HG03064 (cell line): ENCODE results near the gene INTS13.
"Not testable (repeated sequence)": the region's sequence is repeated elsewhere in the genome, so short reads cannot be mapped to it uniquely, and the experiment has no call there.

Experiments
- ATAC-seq: cut with Tn5 transposase; IDR thresholded peaks from one replicate; pipeline ENCODE4 v1.9.1; 2021; ENCODE audit warnings: low read depth; ENCODE audit not compliant: unreplicated experiment

The INTS13 gene

DNA sequence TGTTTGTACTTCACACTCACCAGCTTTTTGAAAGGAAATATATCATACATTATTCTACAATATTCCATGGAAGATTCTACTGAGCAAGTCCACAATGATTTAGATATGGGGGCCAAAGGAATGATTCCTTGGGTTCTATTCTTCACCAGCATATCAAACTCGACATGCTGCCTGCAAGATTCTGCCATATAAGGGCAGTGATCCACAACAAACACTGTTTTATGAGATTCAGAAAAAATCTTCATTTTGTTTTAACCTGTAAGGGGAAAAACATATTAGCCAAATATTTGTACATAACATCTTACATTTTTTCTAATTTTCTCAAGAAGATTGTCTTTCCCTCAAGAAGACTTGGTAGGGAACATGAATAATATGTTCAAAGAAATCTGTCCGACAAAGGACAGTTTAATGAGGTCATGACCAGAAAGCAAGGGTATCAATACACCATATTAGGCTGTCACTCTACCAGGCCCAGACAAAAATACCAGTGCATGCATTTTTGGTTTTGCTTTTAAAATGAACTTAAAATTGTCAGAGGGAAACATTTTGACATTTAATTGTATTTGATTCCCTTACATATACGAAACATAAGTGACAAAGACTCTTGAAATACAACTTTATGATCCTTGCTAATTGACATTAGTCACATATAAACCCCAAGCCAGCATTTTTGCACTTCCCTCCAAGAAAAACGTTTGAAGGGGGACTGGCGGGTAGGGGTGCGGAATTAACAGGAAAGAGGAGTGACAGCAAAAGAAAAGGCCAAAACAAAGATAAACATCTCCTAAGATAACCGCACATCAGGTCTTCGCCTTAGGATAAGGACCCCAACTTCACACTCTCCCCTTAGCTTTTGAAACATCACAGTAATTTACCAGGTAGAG, 980 bp downstream of the INTS13 start:
- no peak for ATAC-seq

GRCh38 chr12:26935636-26936378, 2.0 kb downstream of the INTS13 start:
- no peak for ATAC-seq

GRCh38 chr12:26929590-26929989, 8.2 kb downstream of the INTS13 start:
- ATAC-seq: no peak

- no peak for ATAC-seq
Observed at GRCh38 chr12:26928661-26929060, 9.1 kb downstream of the INTS13 start.

- no peak for ATAC-seq
Observed at GRCh38 chr12:26921886-26922285, 15.9 kb downstream of the INTS13 start.

- ATAC-seq: no peak
Observed at GRCh38 chr12:26919216-26919555, 18.6 kb downstream of the INTS13 start.

- ATAC-seq: no peak
Observed at GRCh38 chr12:26918321-26919215, 19.2 kb downstream of the INTS13 start.

GRCh38 chr12:26906704-26907103, 31.1 kb downstream of the INTS13 start:
- no peak for ATAC-seq

DNA sequence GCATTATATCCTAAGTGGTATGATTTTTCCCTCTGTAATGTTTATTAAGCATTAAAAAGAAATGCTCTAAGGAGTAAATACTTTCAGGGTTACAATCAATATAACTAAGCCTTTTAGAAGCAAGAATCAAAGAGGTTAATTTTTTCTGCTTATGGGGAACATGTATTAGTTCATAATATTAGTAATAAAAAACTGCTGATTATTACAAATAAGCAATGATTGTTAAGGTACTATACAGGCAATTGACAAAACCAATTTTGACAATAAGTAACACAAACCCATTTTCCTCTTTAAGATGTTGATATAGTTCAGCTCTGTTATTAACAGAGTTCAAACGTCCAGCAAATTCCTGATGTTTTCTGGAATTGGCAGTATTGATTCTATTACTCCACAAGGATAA, 31.8 kb downstream of the INTS13 start:
- ATAC-seq: no peak

- not testable (repeated sequence) for ATAC-seq
Observed at GRCh38 chr12:26903396-26903795, 34.4 kb downstream of the INTS13 start.

DNA sequence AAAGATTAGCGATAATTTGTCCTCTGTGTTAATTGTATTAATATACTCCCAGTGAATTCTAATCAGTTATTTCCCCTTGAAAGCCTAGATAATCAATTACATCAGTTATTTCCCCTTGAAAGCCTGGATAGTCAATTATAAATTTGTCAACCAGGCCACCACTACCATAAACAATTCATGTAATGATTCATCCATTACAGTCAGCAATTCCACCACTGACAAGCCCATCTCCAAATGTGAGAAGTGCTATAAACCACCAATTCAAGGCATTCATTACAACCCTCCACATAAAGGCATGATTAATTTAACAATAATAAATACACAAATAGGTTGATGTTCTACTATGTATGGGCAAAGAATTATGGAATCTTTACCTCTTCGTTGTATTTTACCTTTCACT, 40.9 kb downstream of the INTS13 start:
- ATAC-seq: no peak

- no peak for ATAC-seq
Observed at GRCh38 chr12:26895672-26896071, 42.1 kb downstream of the INTS13 start.

DNA sequence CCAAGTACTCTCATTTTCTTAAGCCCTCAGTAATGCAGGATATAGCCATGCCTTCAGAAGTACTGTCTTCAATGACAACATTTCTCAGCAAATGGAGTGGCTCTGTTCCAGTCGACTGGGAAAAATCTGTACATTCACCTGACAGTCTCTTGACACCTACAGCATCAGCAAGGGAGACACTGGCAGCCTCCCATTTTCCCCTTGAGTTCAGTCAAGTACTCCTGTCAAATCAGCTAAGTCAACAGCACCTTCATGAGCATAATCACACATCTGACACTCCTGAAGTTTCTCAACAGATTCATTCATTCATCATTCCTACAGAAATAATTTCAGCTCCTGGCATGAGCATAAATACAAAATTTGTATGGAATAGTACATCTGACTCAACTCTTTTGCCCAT, 46.1 kb downstream of the INTS13 start:
- no peak for ATAC-seq

DNA sequence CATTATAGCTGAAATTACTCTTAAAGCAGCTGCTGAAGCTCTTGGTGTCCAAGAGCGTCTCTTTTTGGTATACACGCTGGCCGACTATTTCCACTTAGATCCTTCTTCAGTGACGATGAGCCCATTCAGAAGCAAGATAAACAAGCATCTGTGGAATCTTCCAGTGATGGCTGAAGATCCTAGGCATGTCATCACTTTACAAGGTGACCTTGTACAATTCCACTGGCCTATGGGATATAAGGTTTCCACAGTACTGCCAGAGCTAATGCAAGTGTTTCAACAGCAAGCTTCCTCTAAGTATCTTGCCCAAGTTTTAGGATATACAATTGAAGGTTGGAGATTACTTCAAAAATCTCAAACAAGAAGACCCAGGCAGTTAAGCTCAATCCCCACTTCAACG, 47.0 kb downstream of the INTS13 start:
- ATAC-seq: no peak

DNA sequence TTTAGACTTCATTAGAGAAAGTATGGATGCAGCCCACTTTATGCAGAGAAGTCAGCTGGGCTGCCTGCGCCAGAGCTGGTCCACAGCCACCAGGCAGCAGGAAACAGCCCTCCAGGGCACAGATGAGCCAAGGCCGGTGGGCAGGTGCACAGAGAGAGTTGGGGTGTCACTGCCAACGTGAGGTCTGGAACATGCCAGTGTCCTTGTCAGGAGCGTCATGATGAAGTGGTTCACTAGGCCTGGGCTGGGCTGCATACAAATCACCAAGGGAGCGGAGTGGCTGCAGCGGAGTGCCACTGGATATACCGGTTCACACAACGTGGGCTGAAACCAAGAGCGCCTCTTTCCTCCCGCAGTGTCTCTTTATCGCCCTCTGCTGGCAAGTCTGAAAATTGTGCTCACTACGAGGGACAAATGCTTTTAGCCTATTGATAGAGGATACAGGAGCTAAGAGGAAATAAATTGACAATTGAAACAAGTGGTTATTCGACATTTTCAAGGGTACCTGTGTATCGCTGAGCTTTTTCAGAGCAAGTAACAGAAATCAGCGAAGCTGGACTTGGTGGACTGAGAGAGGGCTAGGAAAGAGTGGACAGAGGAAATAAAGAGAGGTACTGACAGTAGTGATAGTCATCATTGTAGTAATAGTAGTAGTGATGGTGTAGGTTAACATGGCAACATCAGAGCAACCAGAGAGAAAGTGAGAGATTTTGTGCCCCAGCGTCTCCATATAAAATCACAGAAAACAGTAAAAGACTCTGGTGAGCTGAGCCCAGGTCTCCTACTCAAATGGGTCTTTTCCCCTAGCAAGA, 52.8 kb downstream of the INTS13 start:
- peak; percentile 70 for ATAC-seq

DNA sequence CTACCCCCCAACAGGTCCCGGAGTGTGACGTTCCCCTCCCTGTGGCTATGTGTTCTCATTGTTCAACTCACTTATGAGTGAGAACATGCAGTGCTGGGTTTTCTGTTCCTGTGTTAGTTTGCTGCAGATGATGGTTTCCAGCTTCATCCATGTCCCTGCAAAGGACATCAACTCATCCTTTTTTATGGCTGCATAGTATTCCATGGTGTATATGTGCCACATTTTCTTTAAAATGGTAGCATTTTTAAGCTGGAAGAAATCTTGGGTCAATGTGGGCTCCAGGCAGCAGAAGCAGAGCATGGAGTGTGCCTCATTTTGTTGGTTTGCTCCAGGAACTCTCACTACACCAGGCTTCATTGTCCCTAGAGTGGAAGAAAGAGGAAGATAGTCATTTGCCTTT, 57.2 kb downstream of the INTS13 start:
- ATAC-seq: no peak

DNA sequence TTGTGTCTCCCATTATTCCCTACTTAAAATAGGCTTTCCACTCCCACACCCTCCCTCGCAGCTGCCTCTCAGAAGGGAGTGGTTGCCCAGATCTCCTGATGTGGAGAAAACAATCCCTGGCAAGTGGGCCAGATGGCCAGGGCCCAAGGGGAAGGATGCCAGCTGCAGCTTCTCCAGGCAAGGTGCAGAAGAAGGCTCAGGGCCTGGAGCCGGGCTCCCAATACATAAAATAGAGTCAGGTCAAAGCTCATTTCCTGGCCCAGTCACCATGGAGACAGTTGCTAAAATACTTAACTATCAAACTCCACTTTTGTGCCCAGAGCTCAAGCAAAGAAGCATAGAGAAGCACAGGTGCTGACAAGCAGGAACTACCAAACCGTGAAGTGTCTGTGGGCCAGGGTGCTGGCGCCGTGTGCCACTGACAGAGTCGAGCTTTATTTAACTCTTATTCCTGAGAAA, 59.1 kb downstream of the INTS13 start:
- ATAC-seq: peak; percentile 62

- ATAC-seq: no peak
Observed at GRCh38 chr12:26874501-26875296, 63.1 kb downstream of the INTS13 start.

GRCh38 chr12:26872625-26873024, 65.2 kb downstream of the INTS13 start:
- ATAC-seq: no peak
